Endothelial cell of umbilical vein (primary cell): ENCODE data around the gene SOX9. TPM values are rescaled to one million over a fixed set of nuclear protein-coding genes. Genes with fewer than 3 reads are reported as not detected.

ENCODE experiments used
- BruUV-seq: library from RNA; stranded (reverse); fragments of 400-500 nt; replicated peaks from 2 replicates; lab custom pipeline; 2021; lab: Mats Ljungman, UMichigan
- CTCF ChIA-PET: fragments of 300-600, 350-600 bp; sonication (Branson Sonifier 250); formaldehyde crosslinking; loops from one replicate; lab custom pipeline; 2021; ENCODE audit warnings: antibody characterized with exemption, inconsistent platforms; lab: Charles Lee
- POLR2A ChIA-PET: fragments of 300-600, 350-600 bp; sonication (Branson Sonifier 250); formaldehyde crosslinking; loops from one replicate; lab custom pipeline; 2021; ENCODE audit warnings: antibody characterized with exemption, inconsistent platforms; lab: Charles Lee
- DNase-seq: peaks from one replicate; pipeline ENCODE4 v3.0.0-alpha.2; 2011; ENCODE audit warnings: low read depth, low spot score
- FAIRE-seq: peaks from 2 replicates; lab custom pipeline; 2011; peaks lifted over from hg19 to GRCh38; lab: Jason Lieb, UNC
- H2AFZ ChIP-seq: 2 replicates; pipeline ENCODE4 v1.6.0; 2012; ENCODE audit warnings: low read depth, low read length, control low read depth, inconsistent platforms
- H3K27ac ChIP-seq: 2 replicates; pipeline ENCODE4 v1.5.1; 2011; ENCODE audit warnings: low read depth, mild to moderate bottlenecking, control low read depth, low read length, moderate library complexity; ENCODE audit not compliant: insufficient read depth
- H3K27me3 ChIP-seq, 2 experiments: 2 replicates each; pipeline versions ENCODE4 v1.6.0 to v1.6.1; 2011; ENCODE audit warnings: low read length in 2 of 2, mixed read lengths in 1 of 2; ENCODE audit not compliant: control insufficient read depth in 2 of 2, insufficient read depth in 2 of 2
- H3K36me3 ChIP-seq, 2 experiments: 2 replicates in 1 of 2; 3 replicates in 1 of 2; pipeline ENCODE4 v1.5.1; 2011; ENCODE audit warnings: low read length in 2 of 2, mild to moderate bottlenecking in 1 of 2, moderate library complexity in 1 of 2; ENCODE audit not compliant: control insufficient read depth in 2 of 2, insufficient read depth in 2 of 2; ENCODE audit errors: extremely low read depth in 1 of 2
- H3K4me1 ChIP-seq: 3 replicates; pipeline ENCODE4 v1.5.1; 2011; ENCODE audit warnings: mild to moderate bottlenecking, low read length; ENCODE audit not compliant: control insufficient read depth, insufficient read depth; ENCODE audit errors: extremely low read depth
- H3K4me2 ChIP-seq: 2 replicates; pipeline ENCODE4 v1.6.1; 2011; ENCODE audit warnings: low read length, control low read depth, mixed read lengths; ENCODE audit not compliant: insufficient read depth
- H3K4me3 ChIP-seq, 3 experiments: fragments of 200-600 bp in 1 of 3; sonication (generic), shearing (Covaris generic) in 1 of 3; replicated peaks in 1 of 3; 2 replicates each; pipeline ENCODE4 v1.5.1; 2011 to 2016; ENCODE audit warnings: control low read depth in 3 of 3, low read length in 3 of 3, mild to moderate bottlenecking in 2 of 3, inconsistent platforms in 1 of 3, low read depth in 1 of 3, moderate library complexity in 1 of 3; ENCODE audit not compliant: insufficient read depth in 1 of 3
- H3K79me2 ChIP-seq: 2 replicates; pipeline ENCODE4 v1.6.0; 2012; ENCODE audit warnings: low read length, inconsistent platforms; ENCODE audit not compliant: control insufficient read depth, insufficient read depth
- H3K9ac ChIP-seq: replicated peaks from 2 replicates; pipeline ENCODE3; 2011; ENCODE audit warnings: low read length, control low read depth; ENCODE audit not compliant: insufficient read depth; ENCODE audit errors: extremely low read depth
- H3K9me1 ChIP-seq: replicated peaks from 3 replicates; pipeline ENCODE4 v1.6.0; 2011; ENCODE audit warnings: mild to moderate bottlenecking, low read length; ENCODE audit not compliant: control insufficient read depth, insufficient read depth; ENCODE audit errors: extremely low read depth
- H3K9me3 ChIP-seq: replicated peaks from 2 replicates; pipeline ENCODE4 v1.5.1; 2012; ENCODE audit warnings: low read length, inconsistent platforms; ENCODE audit not compliant: control insufficient read depth, insufficient read depth
- H4K20me1 ChIP-seq: replicated peaks from 2 replicates; pipeline ENCODE3; 2011; ENCODE audit warnings: mild to moderate bottlenecking, low read length; ENCODE audit not compliant: control insufficient read depth, insufficient read depth; ENCODE audit errors: extremely low read depth
- CTCF ChIP-seq, 2 donors: IDR thresholded peaks; 1 replicate in 1 of 2; 2 replicates in 1 of 2; pipeline ENCODE4 v1.5.1; 2011; ENCODE audit warnings: low read length in 2 of 2, mild to moderate bottlenecking in 2 of 2, moderate library complexity in 2 of 2, control low read depth in 1 of 2, inconsistent platforms in 1 of 2, low read depth in 1 of 2; ENCODE audit not compliant: insufficient read depth in 1 of 2; ENCODE audit errors: extremely low read depth in 1 of 2
- EZH2 ChIP-seq: IDR thresholded peaks from 2 replicates; pipeline ENCODE4 v1.6.1; 2012; ENCODE audit warnings: borderline replicate concordance, low read depth, mild to moderate bottlenecking, moderate library complexity, low read length, inconsistent platforms; ENCODE audit not compliant: severe bottlenecking
- FOS ChIP-seq: IDR thresholded peaks from 2 replicates; pipeline ENCODE4 v1.6.1; 2011; ENCODE audit warnings: mild to moderate bottlenecking, low read length, moderate library complexity, borderline replicate concordance; ENCODE audit not compliant: insufficient read depth
- GATA2 ChIP-seq: IDR thresholded peaks from 2 replicates; pipeline ENCODE4 v1.7.0; 2011; ENCODE audit warnings: low read depth, mild to moderate bottlenecking, moderate library complexity, mixed read lengths, low read length; ENCODE audit not compliant: insufficient read length, insufficient read depth
- JUN ChIP-seq: IDR thresholded peaks from 2 replicates; pipeline ENCODE4 v1.6.1; 2011; ENCODE audit warnings: borderline replicate concordance, low read depth; ENCODE audit not compliant: insufficient read length, insufficient read depth
- MAX ChIP-seq: IDR thresholded peaks from 2 replicates; pipeline ENCODE4 v1.6.1; 2011; ENCODE audit not compliant: insufficient read depth, insufficient read length
- MYC ChIP-seq: IDR thresholded peaks from one replicate; pipeline ENCODE4 v1.6.1; 2011; ENCODE audit warnings: mild to moderate bottlenecking, low read depth, low read length
- POLR2A ChIP-seq: IDR thresholded peaks from 2 replicates; pipeline ENCODE4 v1.6.1; 2012; ENCODE audit warnings: low read depth, mild to moderate bottlenecking, control low read depth, low read length
- POLR2AphosphoS5 ChIP-seq: IDR thresholded peaks from 2 replicates; pipeline ENCODE4 v1.6.1; 2012; ENCODE audit warnings: low read depth, mild to moderate bottlenecking, control low read depth, low read length, moderate library complexity; ENCODE audit not compliant: insufficient read depth
- dilution Hi-C: fragments of 300-500 bp; cut with MboI; formaldehyde crosslinking; loops from one replicate; pipeline ENCODE4 v1.15.0; 2019; ENCODE audit warnings: low sequenced_read_pairs; ENCODE audit not compliant: extremely low pct_ligation_motif_present
- intact Hi-C: fragments of 100-400 bp; cut with micrococcal nuclease; formaldehyde crosslinking; loops from one replicate; pipeline ENCODE4 v1.10.0; 2022
- polyA plus RNA-seq, 4 experiments: library from polyadenylated mRNA; depleted of rRNA in 3 of 4; stranded (reverse) in 3 of 4; unstranded in 1 of 4; fragments of >200 nt; gene quantifications; 2 replicates each; pipeline versions ENCODE4 v1.2.1 to v1.2.3, GENCODE V29; 2011 to 2012; ENCODE audit warnings: missing spikeins in 1 of 4
- total RNA-seq: library from RNA; stranded (reverse); gene quantifications from 2 replicates; pipeline ENCODE4 v1.2.3, GENCODE V29; 2021

SOX9 gene
- total and polyA plus RNA-seq, 2 donors (not counting 3 experiments of a cell fraction or from before 2014, with no cell fraction given), result not detected

- intact Hi-C loops (no loop called here), dilution Hi-C loops (no loop called here)
- no peak overlapping the region for H3K4me3 ChIP-seq
- no peak for TF ChIP-seq JUN
- TF ChIP-seq MAX, result no peak
- TF ChIP-seq MYC, result no peak
- no peak for TF ChIP-seq EZH2
- TF ChIP-seq CTCF (IDR thresholded peaks at IDR 0.05; ENCODE audit: extremely low read depth in 1 of 2, insufficient read depth in 1 of 2, low read depth in 1 of 2, low read length in 2 of 2), result no peak
- TF ChIP-seq FOS, result no peak
- no peak for TF ChIP-seq POLR2A
- TF ChIP-seq GATA2, result no peak
- no peak for TF ChIP-seq POLR2AphosphoS5
- POLR2A ChIA-PET, result no interaction called here
- H3K36me3 ChIP-seq, result no peaks in the 10 kb centered on the region
- H3K79me2 ChIP-seq, result no peaks in the 10 kb centered on the region
- H3K27ac ChIP-seq, result no peak overlapping the region
- no peak overlapping the region for H3K9ac ChIP-seq
- H3K27me3 ChIP-seq, result no peaks in the 10 kb centered on the region
- no peaks in the 10 kb centered on the region for H3K4me1 ChIP-seq
- no peak for DNase-seq
- no peak overlapping the region for H2AFZ ChIP-seq
- no peak overlapping the region for H3K4me2 ChIP-seq
- no peak for FAIRE-seq
- H3K9me3 ChIP-seq, result no peaks in the 10 kb centered on the region
- CTCF ChIA-PET, result no interaction called here
- no peaks in the 10 kb centered on the region for H3K9me1 ChIP-seq
- BruUV-seq, result no TSS peak
- no peaks in the 10 kb centered on the region for H4K20me1 ChIP-seq
These were observed 25.1 kb downstream of the SOX9 start for GRCh38 chr17:72145962-72146361.
